ENCODE results near the gene PHKA2.
"Not testable (repeated sequence)": the region's sequence is repeated elsewhere in the genome, so short reads cannot be mapped to it uniquely, and the experiment has no call there.

Gene PHKA2

DNA sequence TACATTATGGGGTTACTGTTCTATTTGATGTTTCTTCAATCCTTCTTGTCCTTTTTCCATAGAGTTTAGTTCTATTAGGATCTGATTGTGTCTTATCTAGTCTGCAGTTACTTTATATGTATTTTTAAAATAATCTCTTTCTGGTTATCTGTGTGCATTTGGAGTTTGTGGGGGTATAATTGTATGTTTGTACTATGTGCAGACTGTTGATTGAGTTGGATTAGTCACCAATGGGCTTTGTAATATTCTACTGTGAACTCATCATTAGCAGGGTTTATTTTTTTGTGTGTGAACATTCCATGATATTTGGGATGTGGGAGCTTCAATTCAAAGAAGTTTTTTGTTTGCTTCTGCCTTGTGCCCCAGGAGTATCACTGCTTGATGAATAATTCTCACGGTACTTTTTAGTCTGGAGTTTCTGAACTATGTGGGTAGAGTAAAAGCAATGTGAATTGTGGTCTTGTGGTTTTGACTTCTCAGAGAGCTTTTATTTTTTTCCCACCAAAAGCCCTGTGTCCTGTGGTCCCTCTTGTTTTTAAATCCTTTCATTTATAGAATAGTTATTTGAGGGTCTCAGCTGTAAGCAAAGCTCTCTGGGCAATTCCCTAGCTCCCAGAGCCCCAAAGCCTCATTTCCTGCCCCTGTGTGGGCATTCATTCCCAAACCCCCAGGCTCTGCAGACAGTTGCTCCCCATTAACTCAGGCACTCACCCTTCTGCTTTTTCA is 127.8 kb downstream of the PHKA2 start:
- DNase-seq: no peak

DNA sequence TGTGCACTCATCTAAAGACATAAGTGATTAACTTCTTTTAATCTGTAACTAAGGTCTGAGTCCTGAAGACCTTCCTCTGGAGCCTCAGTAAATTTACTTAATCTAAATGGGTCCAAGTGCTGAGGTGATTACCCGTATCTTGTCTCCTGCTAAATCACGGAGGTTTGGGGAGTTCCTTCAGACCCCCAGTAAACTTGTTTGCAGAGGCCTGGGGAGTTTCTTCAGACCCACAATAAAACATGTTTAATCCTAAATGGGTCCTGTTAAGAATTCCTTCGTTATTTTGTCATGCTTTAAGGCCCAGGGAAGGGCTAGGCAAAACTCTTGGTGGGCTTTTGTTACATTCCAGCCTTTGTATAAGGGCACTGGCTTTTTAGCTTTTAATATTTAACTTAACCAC is 136.0 kb downstream of the PHKA2 start:
- DNase-seq: not testable (repeated sequence)

Data from NCI-H446 (cell line).